B cell (primary cell): ENCODE measurements around the gene FRMD3.

ENCODE experiments used
- CTCF ChIP-seq: fragments of 200-600 bp; IDR thresholded peaks from one replicate; pipeline ENCODE4 v1.8.0; 2022; ENCODE audit warnings: antibody characterized with exemption, mild to moderate bottlenecking
- EZH2 ChIP-seq: IDR thresholded peaks from 2 replicates; pipeline ENCODE4 v1.6.1; 2012; ENCODE audit warnings: borderline replicate concordance, low read depth, mild to moderate bottlenecking, moderate library complexity, low read length; ENCODE audit not compliant: insufficient read depth, poor library complexity, severe bottlenecking

DNA sequence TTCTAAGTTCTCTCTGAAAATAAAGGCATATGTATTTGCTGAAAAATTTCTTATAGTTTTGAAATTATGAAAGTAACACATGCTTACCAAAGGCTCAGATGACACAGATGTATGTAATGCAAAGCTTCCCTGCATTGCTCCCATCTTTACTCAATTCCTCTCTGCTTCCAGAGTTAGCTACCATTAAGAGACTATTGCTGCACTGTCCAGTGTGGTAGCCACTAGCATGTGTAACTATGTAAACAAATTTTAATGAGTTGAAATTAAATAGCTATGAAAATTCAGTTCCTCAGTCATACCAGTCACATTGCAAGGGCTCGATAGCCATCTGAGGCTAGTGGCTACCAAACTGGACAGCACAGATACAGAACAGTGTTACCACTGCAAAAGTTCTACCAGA, 17.9 kb downstream of the FRMD3 start:
- TF ChIP-seq CTCF, result no peak
- TF ChIP-seq EZH2, result no peak
